ENCODE results near the gene ZNF197. TPM values are rescaled to one million over a fixed set of nuclear protein-coding genes. Genes with fewer than 3 reads are reported as not detected.

Gene ZNF197
- total and polyA plus RNA-seq, 2 of the 13 experiments (the other 11 are each of a cell fraction or from before 2014, with no cell fraction given): 1.8 to 6.8 TPM

DNA sequence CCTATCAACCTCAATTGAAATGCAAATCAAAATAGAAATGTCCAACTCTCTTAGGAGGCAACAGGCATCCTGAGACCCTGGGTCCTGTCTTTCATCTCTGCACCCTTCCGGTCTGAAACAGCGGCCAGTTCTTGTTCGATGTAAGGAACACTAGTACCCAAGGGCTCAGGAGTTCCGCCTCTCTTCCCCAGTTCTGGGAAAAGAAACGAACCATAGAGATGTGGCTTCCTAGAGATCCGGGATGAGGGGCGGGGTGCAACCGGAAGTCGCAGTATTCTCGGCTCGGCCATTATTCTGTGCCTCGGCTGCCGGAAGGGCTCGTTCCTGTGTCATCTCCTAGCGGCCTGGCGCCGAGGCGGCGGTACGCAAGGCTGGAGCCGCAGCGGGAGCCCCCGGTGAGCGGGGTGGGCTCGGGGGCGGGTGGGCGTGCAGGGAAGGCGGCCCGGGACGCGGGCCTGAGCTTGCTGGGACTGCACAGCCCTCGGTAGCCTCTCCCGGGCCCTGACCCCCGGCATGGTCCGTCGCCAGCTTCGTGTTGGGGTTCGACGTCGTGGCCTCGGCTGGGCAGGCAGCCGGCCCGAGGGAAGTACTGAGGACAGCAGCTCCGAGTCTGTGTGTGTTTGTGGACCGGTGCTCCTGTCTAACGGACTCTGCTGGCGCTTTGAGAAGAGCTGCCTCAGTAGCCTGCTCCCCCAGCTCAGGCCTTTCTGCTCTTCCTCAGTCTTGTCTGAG is at the start of gene ZNF197 (continued):
- TF ChIP-seq, protein P1, sequence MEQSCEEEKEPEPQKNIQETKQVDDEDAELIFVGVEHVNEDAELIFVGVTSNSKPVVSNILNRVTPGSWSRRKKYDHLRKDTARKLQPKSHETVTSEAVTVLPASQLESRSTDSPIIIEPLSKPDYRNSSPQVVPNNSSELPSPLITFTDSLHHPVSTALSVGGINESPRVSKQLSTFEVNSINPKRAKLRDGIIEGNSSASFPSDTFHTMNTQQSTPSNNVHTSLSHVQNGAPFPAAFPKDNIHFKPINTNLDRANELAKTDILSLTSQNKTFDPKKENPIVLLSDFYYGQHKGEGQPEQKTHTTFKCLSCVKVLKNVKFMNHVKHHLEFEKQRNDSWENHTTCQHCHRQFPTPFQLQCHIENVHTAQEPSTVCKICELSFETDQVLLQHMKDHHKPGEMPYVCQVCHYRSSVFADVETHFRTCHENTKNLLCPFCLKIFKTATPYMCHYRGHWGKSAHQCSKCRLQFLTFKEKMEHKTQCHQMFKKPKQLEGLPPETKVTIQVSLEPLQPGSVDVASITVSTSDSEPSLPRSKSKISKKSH (CRISPR knock-in tag; IDR thresholded peaks at IDR 0.05; ENCODE audit: borderline replicate concordance): 0 out of 2 replicates have a peak, but pooled peaks have one; percentile 24
- TF ChIP-seq NR2F6 (IDR thresholded peaks at IDR 0.05) (no peak), NR2F6 (CRISPR knock-in tag; IDR thresholded peaks at IDR 0.05) (no peak), CBFB (CRISPR knock-in tag; IDR thresholded peaks at IDR 0.05) (no peak), GLI4 (CRISPR knock-in tag; IDR thresholded peaks at IDR 0.05; ENCODE audit: borderline replicate concordance) (no peak), CEBPB (IDR thresholded peaks at IDR 0.05; ENCODE audit: borderline replicate concordance, low read depth, low read length) (no peak), SAP130 (CRISPR knock-in tag; IDR thresholded peaks at IDR 0.05; ENCODE audit: low read depth) (peak; percentile 28; the same call in 1 of the 2 replicates), ZBTB21 (CRISPR knock-in tag; IDR thresholded peaks at IDR 0.05) (no peak), BCL3 (CRISPR knock-in tag; IDR thresholded peaks at IDR 0.05) (no peak), SALL1 (CRISPR knock-in tag; IDR thresholded peaks at IDR 0.05) (peak; percentile 33; the same call in 1 of the 2 replicates), ZNF567 (CRISPR knock-in tag; IDR thresholded peaks at IDR 0.05; ENCODE audit: borderline replicate concordance) (no peak), ZNF574 (CRISPR knock-in tag; IDR thresholded peaks at IDR 0.05) (peak; percentile 99), SMAD1 (CRISPR knock-in tag; IDR thresholded peaks at IDR 0.05; ENCODE audit: borderline replicate concordance, low read depth) (no peak), ISX (CRISPR knock-in tag; conservative IDR thresholded peaks at IDR 0.05) (no peak), SRSF4 (IDR thresholded peaks at IDR 0.05; ENCODE audit: low read depth, low read length, poor library complexity, severe bottlenecking) (no peak), NCOA2 (CRISPR knock-in tag; IDR thresholded peaks at IDR 0.05) (no peak), FOXK1 (CRISPR knock-in tag; IDR thresholded peaks at IDR 0.05; ENCODE audit: borderline replicate concordance, low read depth) (no peak)
- TF ChIP-seq, protein P2, sequence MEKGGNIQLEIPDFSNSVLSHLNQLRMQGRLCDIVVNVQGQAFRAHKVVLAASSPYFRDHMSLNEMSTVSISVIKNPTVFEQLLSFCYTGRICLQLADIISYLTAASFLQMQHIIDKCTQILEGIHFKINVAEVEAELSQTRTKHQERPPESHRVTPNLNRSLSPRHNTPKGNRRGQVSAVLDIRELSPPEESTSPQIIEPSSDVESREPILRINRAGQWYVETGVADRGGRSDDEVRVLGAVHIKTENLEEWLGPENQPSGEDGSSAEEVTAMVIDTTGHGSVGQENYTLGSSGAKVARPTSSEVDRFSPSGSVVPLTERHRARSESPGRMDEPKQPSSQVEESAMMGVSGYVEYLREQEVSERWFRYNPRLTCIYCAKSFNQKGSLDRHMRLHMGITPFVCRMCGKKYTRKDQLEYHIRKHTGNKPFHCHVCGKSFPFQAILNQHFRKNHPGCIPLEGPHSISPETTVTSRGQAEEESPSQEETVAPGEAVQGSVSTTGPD (CRISPR knock-in tag; IDR thresholded peaks at IDR 0.05): no peak
- TF ChIP-seq, protein P3, sequence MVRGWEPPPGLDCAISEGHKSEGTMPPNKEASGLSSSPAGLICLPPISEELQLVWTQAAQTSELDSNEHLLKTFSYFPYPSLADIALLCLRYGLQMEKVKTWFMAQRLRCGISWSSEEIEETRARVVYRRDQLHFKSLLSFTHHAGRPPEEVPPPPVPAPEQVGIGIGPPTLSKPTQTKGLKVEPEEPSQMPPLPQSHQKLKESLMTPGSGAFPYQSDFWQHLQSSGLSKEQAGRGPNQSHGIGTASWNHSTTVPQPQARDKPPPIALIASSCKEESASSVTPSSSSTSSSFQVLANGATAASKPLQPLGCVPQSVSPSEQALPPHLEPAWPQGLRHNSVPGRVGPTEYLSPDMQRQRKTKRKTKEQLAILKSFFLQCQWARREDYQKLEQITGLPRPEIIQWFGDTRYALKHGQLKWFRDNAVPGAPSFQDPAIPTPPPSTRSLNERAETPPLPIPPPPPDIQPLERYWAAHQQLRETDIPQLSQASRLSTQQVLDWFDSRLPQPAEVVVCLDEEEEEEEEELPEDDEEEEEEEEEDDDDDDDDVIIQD (CRISPR knock-in tag; IDR thresholded peaks at IDR 0.05; ENCODE audit: low read depth): peak; percentile 22; the same call in 1 of the 2 replicates
